Adrenal gland (tissue), 5 donors: ENCODE results near the gene TMEM243.

Experiments used
- POLR2A ChIP-seq, 2 donors: fragments of 450-650 bp; IDR thresholded peaks; one replicate each; pipeline ENCODE4 v1.6.1; 2017; ENCODE audit warnings: antibody characterized with exemption in 2 of 2, mild to moderate bottlenecking in 2 of 2, moderate library complexity in 1 of 2
- TF ChIP-seq, protein P1 (sequence below), 6 experiments: fragments of 450-650 bp in 4 of 6; fragments of 200-600 bp in 2 of 6; sonication (generic) in 1 of 6; IDR thresholded peaks; 1 replicate in 5 of 6; 2 replicates in 1 of 6; pipeline versions ENCODE4 v1.5.1 to v1.8.0; 2016 to 2021; ENCODE audit warnings: antibody characterized with exemption in 6 of 6, mild to moderate bottlenecking in 2 of 6, moderate library complexity in 1 of 6
- donor health status: DM: no; HTN: no; CAD: no.

DNA sequence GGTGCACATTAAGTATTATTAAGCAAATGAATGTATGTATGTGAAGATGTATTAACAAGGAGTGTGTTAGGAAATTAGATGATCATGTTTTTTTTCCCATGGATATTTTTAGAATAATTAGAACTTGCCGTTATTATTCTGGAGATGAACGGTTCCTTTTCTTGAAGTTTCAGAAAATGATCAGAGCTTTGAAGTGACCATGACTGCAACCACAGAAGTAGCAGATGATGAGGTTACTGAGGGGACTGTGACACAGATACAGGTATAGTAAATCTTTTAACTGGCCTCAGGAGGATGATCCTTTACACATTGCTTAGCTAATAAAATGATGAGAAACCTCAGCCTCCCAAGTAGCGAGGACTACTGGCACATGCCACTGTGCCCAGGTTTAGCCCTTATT is 48.7 kb downstream of the TMEM243 start:
- TF ChIP-seq, protein P1, sequence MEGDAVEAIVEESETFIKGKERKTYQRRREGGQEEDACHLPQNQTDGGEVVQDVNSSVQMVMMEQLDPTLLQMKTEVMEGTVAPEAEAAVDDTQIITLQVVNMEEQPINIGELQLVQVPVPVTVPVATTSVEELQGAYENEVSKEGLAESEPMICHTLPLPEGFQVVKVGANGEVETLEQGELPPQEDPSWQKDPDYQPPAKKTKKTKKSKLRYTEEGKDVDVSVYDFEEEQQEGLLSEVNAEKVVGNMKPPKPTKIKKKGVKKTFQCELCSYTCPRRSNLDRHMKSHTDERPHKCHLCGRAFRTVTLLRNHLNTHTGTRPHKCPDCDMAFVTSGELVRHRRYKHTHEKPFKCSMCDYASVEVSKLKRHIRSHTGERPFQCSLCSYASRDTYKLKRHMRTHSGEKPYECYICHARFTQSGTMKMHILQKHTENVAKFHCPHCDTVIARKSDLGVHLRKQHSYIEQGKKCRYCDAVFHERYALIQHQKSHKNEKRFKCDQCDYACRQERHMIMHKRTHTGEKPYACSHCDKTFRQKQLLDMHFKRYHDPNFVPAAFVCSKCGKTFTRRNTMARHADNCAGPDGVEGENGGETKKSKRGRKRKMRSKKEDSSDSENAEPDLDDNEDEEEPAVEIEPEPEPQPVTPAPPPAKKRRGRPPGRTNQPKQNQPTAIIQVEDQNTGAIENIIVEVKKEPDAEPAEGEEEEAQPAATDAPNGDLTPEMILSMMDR (IDR thresholded peaks at IDR 0.05), result no peak
- no peak for TF ChIP-seq POLR2A (IDR thresholded peaks at IDR 0.05)
